GM13976 (cell line): ENCODE data around the gene GAMT.

ENCODE experiments used
- DNase-seq: peaks from one replicate; pipeline ENCODE4 v3.0.0; 2012; ENCODE audit warnings: low spot score
- CTCF ChIP-seq: IDR thresholded peaks from 2 replicates; pipeline ENCODE4 v1.5.1; 2012; ENCODE audit warnings: borderline replicate concordance, mild to moderate bottlenecking; ENCODE audit not compliant: insufficient read depth; ENCODE audit errors: extremely low read depth, missing control alignments, control extremely low read depth
- in situ Hi-C: fragments of 300-500 bp; cut with MboI; formaldehyde crosslinking; loops from one replicate; pipeline ENCODE4 v1.12.0; 2022; ENCODE audit warnings: low sequenced_read_pairs, mixed read lengths, inconsistent platforms; ENCODE audit not compliant: unreplicated experiment

GAMT gene

GRCh38 chr19:1383017-1383311 is 18.4 kb downstream of the GAMT start:
- DNase-seq: no peak
- in situ Hi-C loops: no loop called here
- no peak for TF ChIP-seq CTCF

DNA sequence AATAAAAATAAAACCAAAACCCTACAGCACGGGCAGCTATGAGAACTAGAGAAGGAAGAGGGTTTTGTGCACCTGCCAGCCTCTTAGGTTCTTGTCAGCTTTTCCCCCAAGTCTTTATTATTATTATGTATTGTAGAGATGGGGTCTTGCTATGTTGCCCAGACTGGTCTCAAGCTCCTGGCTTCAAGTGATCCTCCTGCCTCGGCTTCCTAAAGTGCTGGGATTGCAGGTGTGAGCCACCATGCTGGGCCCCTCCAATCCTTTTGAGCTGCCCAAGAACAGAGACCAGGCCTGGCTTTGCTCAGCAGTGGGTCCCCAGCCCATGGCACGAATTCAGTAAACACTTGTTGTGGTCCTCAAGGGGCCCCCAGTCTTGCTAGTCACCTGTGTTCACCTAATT is 19.1 kb downstream of the GAMT start:
- no peak for DNase-seq
- TF ChIP-seq CTCF: no peak
- in situ Hi-C loops: no loop called here

DNA sequence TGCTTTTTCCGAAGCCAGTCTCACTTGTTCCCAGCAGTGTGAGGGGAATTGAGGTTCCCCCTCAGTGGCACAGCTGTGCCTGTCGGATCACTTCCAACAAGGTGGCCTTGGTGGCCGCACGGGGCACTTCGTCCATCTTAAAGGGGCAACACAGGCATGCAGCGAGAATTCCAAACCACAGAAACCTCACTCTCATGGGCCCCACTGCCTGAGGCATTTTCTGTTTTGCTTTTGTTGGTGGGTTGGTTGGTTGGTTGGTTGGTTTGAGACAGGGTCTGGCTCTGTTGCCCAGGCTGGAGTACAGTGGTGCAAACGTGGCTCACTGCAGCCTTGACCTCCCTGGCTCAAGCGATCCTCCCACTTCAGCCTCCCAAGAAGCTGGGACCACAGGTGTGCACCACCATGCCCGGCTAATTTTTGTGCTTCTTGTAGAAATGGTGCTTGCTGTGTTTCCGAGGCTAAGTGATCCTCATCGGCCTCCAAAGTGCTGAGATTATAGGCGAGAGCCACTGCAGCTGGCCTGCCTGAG is 21.3 kb downstream of the GAMT start:
- in situ Hi-C loops: no loop called here
- no peak for TF ChIP-seq CTCF
- no peak for DNase-seq

GRCh38 chr19:1379126-1379905 is 22.0 kb downstream of the GAMT start:
- in situ Hi-C loops: no loop called here
- TF ChIP-seq CTCF: no peak
- no peak for DNase-seq

DNA sequence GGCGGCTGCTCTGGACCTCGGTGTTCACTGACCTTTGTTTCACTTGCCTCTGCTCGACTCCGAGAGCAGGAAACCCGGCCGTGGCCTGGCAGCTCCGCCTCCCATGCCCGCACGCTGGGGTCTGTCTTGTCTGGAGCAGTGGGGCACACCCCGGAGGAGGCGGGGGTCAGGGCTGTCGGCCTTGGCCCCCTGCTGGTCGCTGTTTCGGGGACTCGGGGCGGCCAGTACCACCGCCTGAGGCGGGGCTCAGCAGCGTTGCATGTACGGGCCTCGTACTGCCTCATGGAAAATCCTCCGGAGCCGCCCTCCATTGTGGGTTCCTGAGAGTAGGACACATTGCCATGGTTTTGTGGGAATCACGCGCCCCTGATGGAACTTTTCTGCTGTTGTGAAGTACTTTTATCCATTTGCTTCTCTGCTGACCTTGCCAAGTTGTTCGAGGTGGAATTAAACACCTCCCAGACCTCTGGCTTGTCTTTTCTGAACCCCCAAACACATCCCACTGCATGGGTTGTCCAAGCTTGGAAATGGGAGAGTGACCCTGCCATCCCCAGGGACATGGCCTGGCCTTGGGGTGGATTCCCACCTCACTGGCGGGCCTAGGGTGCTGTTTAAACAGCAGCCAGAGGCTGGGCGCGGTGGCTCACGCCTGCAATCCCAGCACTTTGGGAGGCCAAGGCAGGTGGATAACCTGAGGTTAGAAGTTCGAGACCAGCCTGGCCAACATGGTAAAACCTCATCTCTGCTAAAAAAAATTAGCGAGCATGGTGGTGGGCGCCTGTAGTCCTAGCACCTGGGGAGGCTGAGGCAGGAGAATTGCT is 23.2 kb downstream of the GAMT start:
- TF ChIP-seq CTCF: no peak
- no peak for DNase-seq
- in situ Hi-C loops: no loop called here

- in situ Hi-C loops: no loop called here
- no peak for TF ChIP-seq CTCF
- DNase-seq: no peak
Observed at GRCh38 chr19:1377176-1377964, 24.0 kb downstream of the GAMT start.
